Muscle of leg (tissue), 11 donors: ENCODE data around the gene SLCO2B1. TPM values are rescaled to one million over a fixed set of nuclear protein-coding genes. Genes with fewer than 3 reads are reported as not detected.

Source experiments
- DNase-seq: peaks from one replicate; pipeline ENCODE4 v3.0.0; 2013
- H3K27ac ChIP-seq: one replicate; pipeline ENCODE4 v1.5.1; 2013; ENCODE audit warnings: mild to moderate bottlenecking, low read length, control low read depth
- H3K27me3 ChIP-seq: one replicate; pipeline ENCODE4 v1.6.1; 2013; ENCODE audit warnings: low read length; ENCODE audit not compliant: control insufficient read depth, insufficient read depth
- H3K36me3 ChIP-seq: one replicate; pipeline ENCODE4 v1.6.1; 2013; ENCODE audit warnings: low read length; ENCODE audit not compliant: control insufficient read depth, insufficient read depth
- H3K4me1 ChIP-seq: one replicate; pipeline ENCODE4 v1.6.1; 2013; ENCODE audit warnings: low read length; ENCODE audit not compliant: control insufficient read depth, insufficient read depth
- H3K4me3 ChIP-seq: one replicate; pipeline ENCODE4 v1.5.1; 2013; ENCODE audit warnings: low read length, control low read depth
- H3K9me3 ChIP-seq: replicated peaks from 2 replicates; pipeline ENCODE4 v1.6.1; 2013; ENCODE audit warnings: low read depth, low read length; ENCODE audit not compliant: control insufficient read depth
- WGBS: methylation state at CpG from one replicate; pipeline ENCODE4 v1.1.5; 2013; ENCODE audit warnings: missing lambda C conversion rate; ENCODE audit not compliant: insufficient coverage; 5-methylcytosine and 5-hydroxymethylcytosine counted together
- polyA plus RNA-seq, 8 donors: library from polyadenylated mRNA; unstranded; fragments of 120-200 nt; gene quantifications; one replicate each; pipeline versions ENCODE4 v1.2.1 to v1.2.3, GENCODE V29; 2013; ENCODE audit warnings: inconsistent platforms in 1 of 8, low replicate concordance in 1 of 8; ENCODE audit not compliant: insufficient read length in 8 of 8, insufficient read depth in 1 of 8
- total RNA-seq: library from RNA; stranded (reverse); fragments of 120-200 nt; gene quantifications from one replicate; pipeline ENCODE4 v1.2.4, GENCODE V29; 2013

The SLCO2B1 gene
- total and polyA plus RNA-seq, 9 donors: 8.2 to 19.3 (median 12.7) TPM

GRCh38 chr11:75151346-75152047, 590 bp downstream of the SLCO2B1 start:
- no peak for DNase-seq
- Histone ChIP-seq H3K4me1 (peaks cover 57% of the 10 kb centered on the region), H3K9me3 (no peaks in the 10 kb centered on the region), H3K4me3 (peak overlapping the region; percentile 26), H3K27ac (no peak overlapping the region), H3K27me3 (peaks cover 2% of the 10 kb centered on the region), H3K36me3 (no peaks in the 10 kb centered on the region)
- WGBS: 47% methylated on average over 12 of the region's 13 CpGs

GRCh38 chr11:75152090-75152489, 1.2 kb downstream of the SLCO2B1 start:
- 26% methylated on average over 6 of the region's 6 CpGs for WGBS
- Histone ChIP-seq H3K4me1 (peaks cover 56% of the 10 kb centered on the region), H3K27ac (peak overlapping the region; percentile 13), H3K36me3 (no peaks in the 10 kb centered on the region), H3K4me3 (peak overlapping the region; percentile 26), H3K9me3 (no peaks in the 10 kb centered on the region), H3K27me3 (peaks cover 2% of the 10 kb centered on the region)
- no peak for DNase-seq

GRCh38 chr11:75152651-75153427, 1.9 kb downstream of the SLCO2B1 start:
- H3K36me3 ChIP-seq: no peaks in the 10 kb centered on the region
- H3K27me3 ChIP-seq: peaks cover 2% of the 10 kb centered on the region
- H3K4me3 ChIP-seq: peak overlapping the region; percentile 26
- peak overlapping the region; percentile 13 for H3K27ac ChIP-seq
- no peaks in the 10 kb centered on the region for H3K9me3 ChIP-seq
- DNase-seq: no peak
- WGBS: 70% methylated on average over 3 of the region's 5 CpGs
- H3K4me1 ChIP-seq: peaks cover 49% of the 10 kb centered on the region

- H3K4me1 ChIP-seq: peaks cover 55% of the 10 kb centered on the region
- 62% methylated on average over 9 of the region's 9 CpGs for WGBS
Observed at GRCh38 chr11:75154646-75155569, 4.0 kb downstream of the SLCO2B1 start.

GRCh38 chr11:75155570-75156422, 4.9 kb downstream of the SLCO2B1 start:
- H3K4me3 ChIP-seq: no peak overlapping the region
- no peaks in the 10 kb centered on the region for H3K9me3 ChIP-seq
- no peak for DNase-seq
- peaks cover 60% of the 10 kb centered on the region for H3K4me1 ChIP-seq
- 76% methylated on average over 10 of the region's 13 CpGs for WGBS
- peaks cover 2% of the 10 kb centered on the region for H3K36me3 ChIP-seq
- H3K27me3 ChIP-seq: peaks cover 2% of the 10 kb centered on the region
- H3K27ac ChIP-seq: peak overlapping the region; percentile 51

More at GRCh38 chr11:75154646-75155569, 4.0 kb downstream of the SLCO2B1 start:
- H3K4me3 ChIP-seq: no peak overlapping the region
- DNase-seq: peak; percentile 49
- no peaks in the 10 kb centered on the region for H3K9me3 ChIP-seq
- peaks cover 2% of the 10 kb centered on the region for H3K36me3 ChIP-seq
- peak overlapping the region; percentile 52 for H3K27ac ChIP-seq
- peaks cover 2% of the 10 kb centered on the region for H3K27me3 ChIP-seq

GRCh38 chr11:75158241-75158640, 7.3 kb downstream of the SLCO2B1 start:
- H3K4me3 ChIP-seq: no peak overlapping the region
- DNase-seq: no peak
- H3K27me3 ChIP-seq: no peaks in the 10 kb centered on the region
- H3K9me3 ChIP-seq: no peaks in the 10 kb centered on the region
- no peak overlapping the region for H3K27ac ChIP-seq
- H3K36me3 ChIP-seq: peaks cover 2% of the 10 kb centered on the region
- H3K4me1 ChIP-seq: peaks cover 49% of the 10 kb centered on the region

- WGBS: 65% methylated on average over 3 of the region's 4 CpGs
- Histone ChIP-seq H3K9me3 (no peaks in the 10 kb centered on the region), H3K4me3 (no peak overlapping the region), H3K27me3 (no peaks in the 10 kb centered on the region), H3K4me1 (peaks cover 51% of the 10 kb centered on the region), H3K36me3 (peaks cover 2% of the 10 kb centered on the region), H3K27ac (no peak overlapping the region)
- DNase-seq: no peak
Observed at GRCh38 chr11:75158696-75159150, 7.8 kb downstream of the SLCO2B1 start.

GRCh38 chr11:75159151-75159953, 8.4 kb downstream of the SLCO2B1 start:
- no peak for DNase-seq
- Histone ChIP-seq H3K27ac (peak overlapping the region; percentile 71), H3K4me1 (peaks cover 57% of the 10 kb centered on the region), H3K4me3 (no peak overlapping the region), H3K36me3 (peaks cover 2% of the 10 kb centered on the region), H3K9me3 (no peaks in the 10 kb centered on the region), H3K27me3 (no peaks in the 10 kb centered on the region)
- WGBS: 89% methylated on average over 13 of the region's 17 CpGs
